Pancreas (tissue), 10 donors: Measurements from ENCODE around the gene HDAC11. TPM values are rescaled to one million over a fixed set of nuclear protein-coding genes. Genes with fewer than 3 reads are reported as not detected.

Experiments
- ATAC-seq, 4 donors: fragments of 200-7000 bp; cut with Tn5 transposase; one replicate each; pipeline versions ENCODE4 v1.8.0 to v1.9.1; 2020; ENCODE audit warnings: mild to moderate bottlenecking in 4 of 4, moderate library complexity in 4 of 4
- DNase-seq, 6 donors: peaks; one replicate each; pipeline ENCODE4 v3.0.0-alpha.2; 2020
- FAIRE-seq: peaks from 2 replicates; lab custom pipeline; 2012; peaks lifted over from hg19 to GRCh38; lab: Jason Lieb, UNC
- H3K27ac ChIP-seq, 4 donors: fragments of 200-600 bp; sonication (generic); 1 replicate in 3 of 4; 2 replicates in 1 of 4; pipeline versions ENCODE4 v1.5.0 to v1.8.0; 2020
- H3K27me3 ChIP-seq, 4 donors: fragments of 200-600 bp; one replicate each; pipeline ENCODE4 v1.8.0; 2021
- H3K36me3 ChIP-seq, 3 donors: fragments of 200-600 bp; sonication (generic) in 1 of 3; one replicate each; pipeline versions ENCODE4 v1.5.0 to v1.8.0; 2020 to 2021
- H3K4me1 ChIP-seq, 3 donors: fragments of 200-600 bp; one replicate each; pipeline ENCODE4 v1.8.0; 2021
- H3K4me3 ChIP-seq, 4 donors: fragments of 200-600 bp; sonication (generic) in 2 of 4; one replicate each; pipeline versions ENCODE4 v1.5.0 to v1.8.0; 2020 to 2021
- H3K9me3 ChIP-seq, 4 donors: fragments of 200-600 bp; one replicate each; pipeline ENCODE4 v1.8.0; 2021
- CTCF ChIP-seq, 4 donors: fragments of 200-600 bp; sonication (generic) in 3 of 4; IDR thresholded peaks; one replicate each; pipeline versions ENCODE4 v1.5.0 to v1.8.0; 2021; ENCODE audit warnings: antibody characterized with exemption in 4 of 4
- WGBS, 2 donors: extraction: QIAGEN DNeasy Blood & Tissue Kit; methylation state at CpG; one replicate each; pipeline ENCODE4 v1.1.7; 2013; 5-methylcytosine and 5-hydroxymethylcytosine counted together
- intact Hi-C, 3 donors: fragments of 100-400 bp; cut with DNase I; formaldehyde crosslinking; loops; one replicate each; pipeline versions ENCODE4 v1.11.1 to v1.14.2; 2022
- polyA plus RNA-seq, 2 donors: library from polyadenylated mRNA; stranded (reverse); fragments of 200-250 nt; gene quantifications; one replicate each; pipeline ENCODE4 v1.2.3, GENCODE V29; 2013
- total RNA-seq, 6 donors: library from RNA; stranded (reverse); fragmentation: NEBNext Ultra II Directional in 4 of 6; extraction: Animal tissue kit (Norgen Biotek cat#: 25700) in 4 of 6; gene quantifications; one replicate each; pipeline versions ENCODE4 v1.2.1 to v1.2.4, GENCODE V29; 2021 to 2023
- donor health status: healthy with polysubstance abuse.
- donor health status: DM: no; HTN: no; CAD: no; lungs with moderate emphysema.
- donor health status: DM: no; HTN: no; CAD: no.
- donor health status: control.
- donor health status: control.
- donor health status: Bipolar disorder and iron deficiency.
- donor health status: DM: yes; HTN: yes; CAD: no.
- donor health status: DM: no; HTN: no; CAD: no.
- donor health status: DM: no; HTN: no; CAD: no.
- donor health status: DM: yes; HTN: yes; CAD: no.

Gene HDAC11
- total and polyA plus RNA-seq, 8 donors, result 20.4 to 40.3 (median 26.8) TPM

GRCh38 chr3:13546667-13547171 is 66.6 kb downstream of the HDAC11 start:
- H3K27me3 ChIP-seq, result no peaks in the 10 kb centered on the region
- ATAC-seq (no peak), DNase-seq (no peak), FAIRE-seq (no peak)
- H3K4me3 ChIP-seq, result no peak overlapping the region
- no peak for TF ChIP-seq CTCF (IDR thresholded peaks at IDR 0.05)
- H3K27ac ChIP-seq, result no peak overlapping the region
- intact Hi-C loops, result no loop called here
- 70 to 78% methylated on average over 9 of the region's 9 CpGs for WGBS, 2 donors
- H3K9me3 ChIP-seq, result no peaks in the 10 kb centered on the region
- no peaks in the 10 kb centered on the region for H3K36me3 ChIP-seq
- no peaks in the 10 kb centered on the region for H3K4me1 ChIP-seq

DNA sequence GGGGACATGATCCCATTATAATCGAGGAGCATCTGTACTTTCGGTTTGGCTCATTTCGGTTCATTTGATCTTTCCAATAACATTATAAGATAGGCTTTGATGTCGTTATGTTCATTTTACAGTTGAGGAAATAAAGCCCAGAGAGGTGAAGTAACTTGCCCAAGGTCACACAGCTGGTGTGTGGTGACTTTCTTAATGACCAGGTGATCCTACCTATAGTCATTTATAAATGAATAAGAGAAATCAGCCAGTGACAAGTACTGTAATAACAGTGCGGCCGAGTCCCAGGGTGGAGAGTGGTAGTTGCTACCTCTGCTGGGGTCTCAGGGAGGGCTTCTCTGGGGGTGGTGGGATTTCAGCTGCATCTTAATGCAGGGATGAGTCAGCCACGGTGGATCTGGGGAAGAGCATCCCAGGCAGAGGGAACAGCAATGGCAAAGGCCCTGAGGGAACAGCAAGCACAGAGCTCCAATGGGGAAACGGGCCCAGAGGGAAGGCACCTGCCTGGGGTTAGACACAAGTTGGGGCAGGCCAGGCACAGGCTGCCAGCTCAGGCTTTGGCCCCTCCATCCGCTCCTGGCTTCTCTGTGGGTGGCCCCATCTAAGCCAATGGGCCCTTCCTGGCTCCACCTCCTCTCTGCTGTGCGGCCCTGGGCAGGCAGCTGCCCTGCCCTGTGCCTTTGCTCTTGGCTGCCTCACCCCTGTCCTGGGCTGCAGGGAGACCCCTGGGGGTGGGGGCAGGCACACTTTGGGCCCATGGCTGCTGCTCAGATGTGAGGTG is 67.7 kb downstream of the HDAC11 start:
- FAIRE-seq (no peak), DNase-seq (no peak), ATAC-seq (no peak)
- WGBS, 2 donors, result 89% methylated on average over 10 of the region's 10 CpGs
- Histone ChIP-seq H3K4me3 (no peak overlapping the region), H3K27ac (no peak overlapping the region), H3K9me3 (no peaks in the 10 kb centered on the region), H3K27me3 (no peaks in the 10 kb centered on the region), H3K4me1 (no peaks in the 10 kb centered on the region), H3K36me3 (no peaks in the 10 kb centered on the region)
- intact Hi-C loops, result no loop called here
- TF ChIP-seq CTCF (IDR thresholded peaks at IDR 0.05), result no peak

GRCh38 chr3:13548696-13549622 is 68.9 kb downstream of the HDAC11 start, which contains the start of gene FBLN2:
TSS of gene FBLN2 (plus strand) at chr3:13549125. CDS start at chr3:13570356, 21,231 bp downstream.
- Histone ChIP-seq H3K9me3 (no peaks in the 10 kb centered on the region), H3K27ac (no peak within 1 kb of the TSS), H3K36me3 (no peaks in the 10 kb centered on the region), H3K27me3 (no peaks in the 10 kb centered on the region), H3K4me3 (peak within 1 kb of the TSS in 2 of 4 donors; percentile 11 to 15), H3K4me1 (no peaks in the 10 kb centered on the region)
- ATAC-seq (peak; percentile 70 to 93 (median 78)), FAIRE-seq (no peak), DNase-seq (peak in 3 of 6 donors; percentile 12 to 73 (median 27))
- intact Hi-C loops, result no loop called here
- no peak for TF ChIP-seq CTCF (IDR thresholded peaks at IDR 0.05)
- WGBS, 2 donors, result 11% methylated on average over 61 to 107 of the region's 107 CpGs

GRCh38 chr3:13549623-13550422 is 69.7 kb downstream of the HDAC11 start:
- no peak overlapping the region for H3K27ac ChIP-seq
- WGBS, 2 donors, result 78 to 84% methylated on average over 18 of the region's 18 CpGs
- no peaks in the 10 kb centered on the region for H3K4me1 ChIP-seq
- H3K36me3 ChIP-seq, result no peaks in the 10 kb centered on the region
- no peak for TF ChIP-seq CTCF (IDR thresholded peaks at IDR 0.05)
- H3K4me3 ChIP-seq, result no peak overlapping the region
- no peak for FAIRE-seq
- no peak for DNase-seq
- H3K9me3 ChIP-seq, result no peaks in the 10 kb centered on the region
- H3K27me3 ChIP-seq, result no peaks in the 10 kb centered on the region
- ATAC-seq, result no peak
- intact Hi-C loops, result no loop called here
